ENCODE data around the gene MAGI1. TPM values are rescaled to one million over a fixed set of nuclear protein-coding genes. Genes with fewer than 3 reads are reported as not detected.

Gene MAGI1
- total RNA-seq, 1 donor from 2014 or later: 45.8 TPM

DNA sequence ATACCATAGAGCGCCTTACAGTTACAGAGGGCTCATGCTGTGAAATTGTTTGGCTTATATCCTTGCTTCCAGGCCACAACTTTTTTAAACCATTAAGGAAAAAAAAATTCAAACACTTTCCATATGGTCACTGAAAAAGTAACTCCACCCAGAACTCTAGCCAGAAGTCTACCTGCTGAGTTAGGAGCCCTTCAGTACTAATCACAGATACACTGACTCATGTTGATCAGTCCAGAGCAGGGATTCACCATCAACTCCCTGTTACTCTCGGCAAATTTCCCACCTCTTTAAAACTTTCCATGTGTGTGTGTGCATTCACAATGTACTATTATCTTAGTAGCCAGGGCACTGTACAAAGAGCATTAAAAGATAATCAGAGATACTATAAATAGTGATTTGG, 372.8 kb downstream of the MAGI1 start:
- ATAC-seq: no peak
- Histone ChIP-seq H3K4me3 (no peak overlapping the region), H3K4me1 (no peaks in the 10 kb centered on the region), H3K9me3 (no peaks in the 10 kb centered on the region), H3K27ac (no peak overlapping the region), H3K27me3 (no peaks in the 10 kb centered on the region), H3K36me3 (no peaks in the 10 kb centered on the region)
- TF ChIP-seq, protein P1, sequence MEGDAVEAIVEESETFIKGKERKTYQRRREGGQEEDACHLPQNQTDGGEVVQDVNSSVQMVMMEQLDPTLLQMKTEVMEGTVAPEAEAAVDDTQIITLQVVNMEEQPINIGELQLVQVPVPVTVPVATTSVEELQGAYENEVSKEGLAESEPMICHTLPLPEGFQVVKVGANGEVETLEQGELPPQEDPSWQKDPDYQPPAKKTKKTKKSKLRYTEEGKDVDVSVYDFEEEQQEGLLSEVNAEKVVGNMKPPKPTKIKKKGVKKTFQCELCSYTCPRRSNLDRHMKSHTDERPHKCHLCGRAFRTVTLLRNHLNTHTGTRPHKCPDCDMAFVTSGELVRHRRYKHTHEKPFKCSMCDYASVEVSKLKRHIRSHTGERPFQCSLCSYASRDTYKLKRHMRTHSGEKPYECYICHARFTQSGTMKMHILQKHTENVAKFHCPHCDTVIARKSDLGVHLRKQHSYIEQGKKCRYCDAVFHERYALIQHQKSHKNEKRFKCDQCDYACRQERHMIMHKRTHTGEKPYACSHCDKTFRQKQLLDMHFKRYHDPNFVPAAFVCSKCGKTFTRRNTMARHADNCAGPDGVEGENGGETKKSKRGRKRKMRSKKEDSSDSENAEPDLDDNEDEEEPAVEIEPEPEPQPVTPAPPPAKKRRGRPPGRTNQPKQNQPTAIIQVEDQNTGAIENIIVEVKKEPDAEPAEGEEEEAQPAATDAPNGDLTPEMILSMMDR (IDR thresholded peaks at IDR 0.05): no peak
- intact Hi-C loops (cut with DNase I): no loop called here
- no peak for DNase-seq

DNA sequence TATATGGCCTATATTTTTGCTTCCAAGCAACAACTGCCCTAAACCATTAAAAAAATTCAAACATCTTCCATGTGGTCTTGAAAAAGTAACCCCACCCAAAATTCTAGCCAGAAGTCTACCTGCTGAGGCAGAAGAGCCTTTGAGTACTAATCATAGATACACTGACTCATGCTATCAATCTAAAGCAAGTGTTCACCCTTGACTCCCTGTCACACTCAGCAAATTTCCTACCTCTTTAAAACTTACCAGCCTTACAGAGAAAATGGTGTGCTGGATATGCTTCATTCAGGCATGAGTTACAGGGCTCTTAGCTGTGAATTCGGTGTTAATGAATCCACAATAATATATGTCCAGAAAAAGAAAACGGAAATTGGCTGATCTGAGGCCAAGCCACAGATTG, 373.8 kb downstream of the MAGI1 start:
- TF ChIP-seq, protein P1 (IDR thresholded peaks at IDR 0.05): no peak
- no peak overlapping the region for H3K4me3 ChIP-seq
- no peaks in the 10 kb centered on the region for H3K4me1 ChIP-seq
- intact Hi-C loops (cut with DNase I): no loop called here
- H3K27ac ChIP-seq: no peak overlapping the region
- no peaks in the 10 kb centered on the region for H3K9me3 ChIP-seq
- ATAC-seq (no peak), DNase-seq (no peak)
- H3K36me3 ChIP-seq: no peaks in the 10 kb centered on the region
- no peaks in the 10 kb centered on the region for H3K27me3 ChIP-seq

DNA sequence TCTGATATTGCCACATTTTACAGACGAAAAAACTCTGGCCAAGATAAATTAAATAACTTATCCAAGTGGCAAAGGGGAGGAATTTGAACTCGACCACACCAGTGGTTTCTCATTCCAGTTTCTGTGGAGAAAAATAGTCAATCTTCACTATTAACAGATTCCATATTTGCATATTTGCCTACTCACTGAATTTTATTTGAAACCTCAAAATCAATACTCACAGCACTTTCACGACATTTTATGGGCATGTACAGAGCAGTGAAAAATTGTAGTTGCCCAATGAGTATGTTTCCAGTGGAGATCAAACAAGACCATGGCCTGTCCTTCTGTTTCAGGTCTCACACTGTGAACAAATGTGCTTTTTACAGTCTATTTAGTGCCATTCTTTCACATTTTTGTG, 374.3 kb downstream of the MAGI1 start:
- Histone ChIP-seq H3K36me3 (no peaks in the 10 kb centered on the region), H3K4me1 (no peaks in the 10 kb centered on the region), H3K9me3 (no peaks in the 10 kb centered on the region), H3K4me3 (no peak overlapping the region), H3K27me3 (no peaks in the 10 kb centered on the region), H3K27ac (no peak overlapping the region)
- DNase-seq (no peak), ATAC-seq (no peak)
- TF ChIP-seq, protein P1 (IDR thresholded peaks at IDR 0.05): no peak
- intact Hi-C loops (cut with DNase I): no loop called here

DNA sequence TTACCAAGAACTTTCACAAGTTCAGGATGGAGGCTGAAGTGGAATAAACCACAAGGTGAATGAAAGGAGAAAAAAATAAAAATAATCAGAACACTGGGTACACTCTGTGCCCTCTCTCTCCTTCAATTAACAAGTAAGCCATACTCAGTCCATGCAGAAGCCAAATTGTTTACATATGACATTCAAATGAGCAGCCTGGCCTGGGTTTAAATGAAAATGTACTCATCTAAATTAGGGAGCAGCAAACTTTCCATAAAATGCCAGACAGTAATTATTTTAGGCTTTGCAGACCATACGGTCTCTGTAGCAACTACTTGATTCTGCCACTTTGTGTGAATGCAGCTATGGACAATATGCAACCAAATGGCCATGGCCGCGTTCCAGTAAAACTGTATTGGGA, 376.6 kb downstream of the MAGI1 start:
- Histone ChIP-seq H3K27me3 (no peaks in the 10 kb centered on the region), H3K4me1 (no peaks in the 10 kb centered on the region), H3K9me3 (no peaks in the 10 kb centered on the region), H3K27ac (no peak overlapping the region), H3K4me3 (no peak overlapping the region), H3K36me3 (no peaks in the 10 kb centered on the region)
- DNase-seq (no peak), ATAC-seq (no peak)
- TF ChIP-seq, protein P1 (IDR thresholded peaks at IDR 0.05): no peak
- intact Hi-C loops (cut with DNase I): no loop called here

DNA sequence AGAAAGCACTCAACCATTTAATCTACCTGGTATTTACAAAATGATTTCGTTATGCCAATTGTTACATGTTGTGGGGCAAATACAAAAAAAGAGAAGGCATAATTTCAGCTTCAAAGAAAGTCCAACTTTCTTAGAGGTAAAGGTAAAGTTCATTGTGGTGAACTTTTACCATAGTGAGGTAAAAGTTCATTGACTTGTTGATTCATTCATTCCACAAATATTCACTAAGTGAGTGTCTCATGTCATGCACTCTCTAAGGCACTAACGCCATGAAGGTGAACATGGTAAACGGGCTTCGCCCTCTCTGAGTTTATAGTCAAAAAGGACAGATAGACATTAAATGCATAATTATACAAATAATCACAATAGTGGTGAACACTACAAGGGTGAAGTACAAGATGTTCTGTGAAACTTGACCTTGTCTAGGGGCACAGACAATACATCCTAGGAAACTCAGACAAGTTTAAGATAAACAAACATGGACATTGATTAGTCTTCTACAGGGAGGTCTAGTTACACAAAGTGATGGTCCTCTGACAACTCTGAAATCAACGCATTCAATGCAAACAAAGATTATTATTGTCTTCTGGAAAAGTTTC, 378.6 kb downstream of the MAGI1 start:
- TF ChIP-seq, protein P1 (IDR thresholded peaks at IDR 0.05): no peak
- intact Hi-C loops (cut with DNase I): no loop called here
- Histone ChIP-seq H3K9me3 (no peaks in the 10 kb centered on the region), H3K27me3 (no peaks in the 10 kb centered on the region), H3K4me3 (no peak overlapping the region), H3K4me1 (no peaks in the 10 kb centered on the region), H3K36me3 (no peaks in the 10 kb centered on the region), H3K27ac (no peak overlapping the region)
- DNase-seq: no peak
- ATAC-seq: no peak

DNA sequence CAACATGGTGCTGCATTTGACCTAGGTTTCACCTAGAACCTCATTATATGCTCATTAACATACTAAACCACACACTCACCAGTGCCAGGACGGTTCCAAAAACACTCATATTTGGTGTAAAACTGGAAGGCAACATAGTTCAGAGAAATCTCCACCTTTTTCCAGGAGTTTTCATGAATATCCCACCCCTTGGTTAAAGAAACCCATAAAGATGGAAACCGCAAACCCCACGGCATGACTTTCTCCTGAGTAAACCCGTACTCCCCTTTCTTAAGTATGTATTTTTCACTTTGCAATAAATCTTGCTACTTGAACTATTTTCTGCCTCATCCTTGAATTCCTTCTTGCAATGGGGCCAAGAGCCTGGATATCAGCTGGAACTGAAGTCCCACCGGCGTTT, 379.3 kb downstream of the MAGI1 start:
- Histone ChIP-seq H3K27me3 (no peaks in the 10 kb centered on the region), H3K4me1 (no peaks in the 10 kb centered on the region), H3K36me3 (no peaks in the 10 kb centered on the region), H3K4me3 (no peak overlapping the region), H3K27ac (no peak overlapping the region), H3K9me3 (no peaks in the 10 kb centered on the region)
- DNase-seq: no peak
- TF ChIP-seq, protein P1 (IDR thresholded peaks at IDR 0.05): no peak
- ATAC-seq: no peak
- intact Hi-C loops (cut with DNase I): no loop called here
